HepG2 (cell line): Measurements from ENCODE around the gene ASTN1. TPM values are rescaled to one million over a fixed set of nuclear protein-coding genes. Genes with fewer than 3 reads are reported as not detected.

Source experiments
- ATAC-seq: fragments of 200-7000 bp; cut with Tn5 transposase; 3 replicates; pipeline ENCODE4 v1.9.1; 2020; ENCODE audit warnings: mild to moderate bottlenecking, moderate library complexity
- BruUV-seq: library from RNA; stranded (reverse); fragments of 400-500 nt; replicated peaks from 2 replicates; lab custom pipeline; 2021; lab: Mats Ljungman, UMichigan
- CTCF ChIA-PET: fragments of 300-600 bp; formaldehyde crosslinking; extraction: SDS; loops from one replicate; lab custom pipeline; 2021; ENCODE audit warnings: low total read pairs, inconsistent platforms, low intra/inter-chr PET ratio; lab: Yijun Ruan, JAX
- POLR2A ChIA-PET: fragments of 350-600 bp; sonication (Branson Sonifier 250); formaldehyde crosslinking; loops from one replicate; lab custom pipeline; 2020; ENCODE audit warnings: antibody characterized with exemption, inconsistent platforms; lab: Yijun Ruan, JAX
- DNase-seq: peaks from one replicate; pipeline ENCODE4 v3.0.0-alpha.2; 2015; ENCODE audit warnings: low spot score
- FAIRE-seq: peaks from 3 replicates; lab custom pipeline; 2011; peaks lifted over from hg19 to GRCh38; lab: Jason Lieb, UNC
- H2AFZ ChIP-seq: one replicate; pipeline ENCODE4 v1.6.1; 2011; ENCODE audit warnings: low read length, inconsistent platforms
- H3K27ac ChIP-seq: fragments of 300-600 bp; 3 replicates; pipeline ENCODE4 v1.8.0; 2011; ENCODE audit warnings: mixed run types, mild to moderate bottlenecking, mixed read lengths, low read length, inconsistent platforms; ENCODE audit not compliant: insufficient read depth; ENCODE audit errors: extremely low read length
- H3K27me3 ChIP-seq, 2 experiments: fragments of 200-600 bp in 1 of 2; 2 replicates in 1 of 2; 3 replicates in 1 of 2; pipeline versions ENCODE4 v1.6.0 to v1.8.0; 2011; ENCODE audit warnings: low read length in 2 of 2, mild to moderate bottlenecking in 2 of 2, moderate library complexity in 2 of 2, inconsistent platforms in 1 of 2; ENCODE audit not compliant: insufficient read depth in 2 of 2, control insufficient read depth in 1 of 2
- H3K36me3 ChIP-seq, 2 experiments: fragments of 200-600 bp in 1 of 2; replicated peaks in 1 of 2; 2 replicates in 1 of 2; 3 replicates in 1 of 2; pipeline versions ENCODE4 v1.5.1 to v1.8.0; 2011; ENCODE audit warnings: low read length in 2 of 2, inconsistent platforms in 1 of 2; ENCODE audit not compliant: insufficient read depth in 2 of 2, control insufficient read depth in 1 of 2
- H3K4me1 ChIP-seq: 2 replicates; pipeline ENCODE4 v1.5.1; 2012; ENCODE audit warnings: low read length, inconsistent platforms; ENCODE audit not compliant: insufficient read depth
- H3K4me2 ChIP-seq: 2 replicates; pipeline ENCODE4 v1.6.0; 2011; ENCODE audit warnings: low read depth, low read length, inconsistent platforms
- H3K4me3 ChIP-seq, 3 experiments: fragments of 200-600 bp in 1 of 3; sonication (generic), shearing (Covaris generic) in 1 of 3; replicated peaks in 1 of 3; 2 replicates each; pipeline ENCODE4 v1.5.1; 2011 to 2016; ENCODE audit warnings: low read length in 3 of 3, inconsistent platforms in 2 of 3, low read depth in 2 of 3, mild to moderate bottlenecking in 2 of 3, control low read depth in 1 of 3, mixed read lengths in 1 of 3; ENCODE audit not compliant: insufficient read depth in 1 of 3
- H3K79me2 ChIP-seq: one replicate; pipeline ENCODE4 v1.6.1; 2011; ENCODE audit warnings: low read length, inconsistent platforms; ENCODE audit not compliant: insufficient read depth
- H3K9ac ChIP-seq: 2 replicates; pipeline ENCODE4 v1.6.0; 2011; ENCODE audit warnings: mild to moderate bottlenecking, low read depth, low read length, inconsistent platforms; ENCODE audit not compliant: insufficient read depth
- H3K9me3 ChIP-seq: 2 replicates; pipeline ENCODE4 v1.5.1; 2012; ENCODE audit warnings: mild to moderate bottlenecking, low read length
- H4K20me1 ChIP-seq: 2 replicates; pipeline ENCODE4 v1.6.0; 2011; ENCODE audit warnings: inconsistent platforms, mild to moderate bottlenecking, low read length, moderate library complexity; ENCODE audit not compliant: insufficient read depth
- EED ChIP-seq: sonication (generic); formaldehyde crosslinking; IDR thresholded peaks from 2 replicates; pipeline ENCODE4 v1.5.0; 2020; ENCODE audit warnings: mild to moderate bottlenecking, missing genetic modification reagents
- HMG20B ChIP-seq: conservative IDR thresholded peaks from 2 replicates; pipeline ENCODE4 v1.6.1; 2016; ENCODE audit warnings: missing genetic modification reagents, missing compliant biosample characterization
- IRX3 ChIP-seq: sonication (generic); formaldehyde crosslinking; IDR thresholded peaks from 2 replicates; pipeline ENCODE4 v1.8.1; 2023; ENCODE audit warnings: mild to moderate bottlenecking, low read depth, missing genetic modification reagents, borderline replicate concordance
- PAWR ChIP-seq: sonication (generic); formaldehyde crosslinking; IDR thresholded peaks from 2 replicates; pipeline ENCODE4 v1.4.0; 2020; ENCODE audit warnings: missing genetic modification reagents, mild to moderate bottlenecking, borderline replicate concordance
- SMYD3 ChIP-seq: sonication (generic); formaldehyde crosslinking; IDR thresholded peaks from 2 replicates; pipeline ENCODE4 v1.8.1; 2023; ENCODE audit warnings: mild to moderate bottlenecking, missing genetic modification reagents
- TCF12 ChIP-seq, 2 experiments: fragments of 450-650 bp in 1 of 2; sonication (generic) in 1 of 2; formaldehyde crosslinking in 1 of 2; IDR thresholded peaks; 2 replicates each; pipeline versions ENCODE4 v1.6.1 to v1.8.0; 2017 to 2022; ENCODE audit warnings: antibody characterized with exemption in 1 of 2, mild to moderate bottlenecking in 1 of 2, missing genetic modification reagents in 1 of 2, moderate library complexity in 1 of 2
- U2AF2 ChIP-seq: fragments of 200-400 bp; formaldehyde crosslinking; IDR thresholded peaks from 2 replicates; pipeline ENCODE4 v1.6.1; 2017; ENCODE audit warnings: low read depth, mild to moderate bottlenecking, low read length
- ZBTB7A ChIP-seq: sonication (generic); formaldehyde crosslinking; IDR thresholded peaks from 2 replicates; pipeline ENCODE4 v1.8.0; 2022; ENCODE audit warnings: mild to moderate bottlenecking, missing genetic modification reagents
- ZNF383 ChIP-seq: sonication (generic); formaldehyde crosslinking; IDR thresholded peaks from 2 replicates; pipeline ENCODE4 v1.4.0; 2020; ENCODE audit warnings: missing genetic modification reagents, mild to moderate bottlenecking, borderline replicate concordance
- ZNF501 ChIP-seq: sonication (generic); formaldehyde crosslinking; IDR thresholded peaks from 2 replicates; pipeline ENCODE4 v1.5.1; 2020; ENCODE audit warnings: mild to moderate bottlenecking, moderate library complexity, missing genetic modification reagents
- ZNF549 ChIP-seq: sonication (generic); formaldehyde crosslinking; IDR thresholded peaks from 2 replicates; pipeline ENCODE4 v1.5.0; 2020; ENCODE audit warnings: missing genetic modification reagents
- ZNF710 ChIP-seq: sonication (generic); formaldehyde crosslinking; IDR thresholded peaks from 2 replicates; pipeline ENCODE4 v1.5.0; 2020; ENCODE audit warnings: mild to moderate bottlenecking, missing genetic modification reagents, borderline replicate concordance
- ZNF782 ChIP-seq: sonication (generic); formaldehyde crosslinking; IDR thresholded peaks from 2 replicates; pipeline ENCODE4 v1.4.0; 2020; ENCODE audit warnings: missing genetic modification reagents, mild to moderate bottlenecking, borderline replicate concordance
- ZSCAN29 ChIP-seq: sonication (generic); formaldehyde crosslinking; conservative IDR thresholded peaks from 2 replicates; pipeline ENCODE4 v1.4.0; 2020; ENCODE audit warnings: mild to moderate bottlenecking, missing genetic modification reagents
- WGBS: methylation state at CpG from one replicate; pipeline ENCODE4 v1.1.6; 2017; ENCODE audit warnings: low lambda C conversion rate; 5-methylcytosine and 5-hydroxymethylcytosine counted together
- in situ Hi-C: cut with HindIII; loops from 2 replicates; pipeline ENCODE4 v1.10.0; 2017; ENCODE audit warnings: low pct_unique_long_range_greater_than_20kb; ENCODE audit not compliant: extremely low pct_ligation_motif_present
- intact Hi-C: fragments of 100-400 bp; cut with micrococcal nuclease; formaldehyde crosslinking; loops from one replicate; pipeline ENCODE4 v1.10.0; 2022; ENCODE audit not compliant: unreplicated experiment
- polyA plus RNA-seq, 8 experiments: library from polyadenylated mRNA; depleted of rRNA in 3 of 8; stranded (reverse) in 7 of 8; unstranded in 1 of 8; fragments of >200 nt; fragmentation: Illumina TruSeq in 4 of 8; extraction: Trizol in 4 of 8; gene quantifications; 2 replicates each; pipeline versions ENCODE4 v1.2.1 to v1.2.3, GENCODE V29; 2011 to 2016; ENCODE audit warnings: low read depth in 4 of 8, missing spikeins in 1 of 8, mixed read lengths in 1 of 8; ENCODE audit not compliant: insufficient read depth in 1 of 8
- total RNA-seq, 5 experiments: library from RNA; depleted of rRNA; stranded (reverse); fragments of >200 nt; fragmentation: Illumina TruSeq; extraction: Trizol; gene quantifications; 2 replicates each; pipeline ENCODE4 v1.2.3, GENCODE V29; 2016; ENCODE audit warnings: low read depth in 1 of 5
- TF ChIP-seq, protein P1 (sequence below): IDR thresholded peaks from 2 replicates; pipeline ENCODE4 v1.6.1; 2016; ENCODE audit warnings: low read depth, borderline replicate concordance

The ASTN1 gene
- total and polyA plus RNA-seq, 2 of the 13 experiments (the other 11 are each of a cell fraction or from before 2014, with no cell fraction given) = not detected

DNA sequence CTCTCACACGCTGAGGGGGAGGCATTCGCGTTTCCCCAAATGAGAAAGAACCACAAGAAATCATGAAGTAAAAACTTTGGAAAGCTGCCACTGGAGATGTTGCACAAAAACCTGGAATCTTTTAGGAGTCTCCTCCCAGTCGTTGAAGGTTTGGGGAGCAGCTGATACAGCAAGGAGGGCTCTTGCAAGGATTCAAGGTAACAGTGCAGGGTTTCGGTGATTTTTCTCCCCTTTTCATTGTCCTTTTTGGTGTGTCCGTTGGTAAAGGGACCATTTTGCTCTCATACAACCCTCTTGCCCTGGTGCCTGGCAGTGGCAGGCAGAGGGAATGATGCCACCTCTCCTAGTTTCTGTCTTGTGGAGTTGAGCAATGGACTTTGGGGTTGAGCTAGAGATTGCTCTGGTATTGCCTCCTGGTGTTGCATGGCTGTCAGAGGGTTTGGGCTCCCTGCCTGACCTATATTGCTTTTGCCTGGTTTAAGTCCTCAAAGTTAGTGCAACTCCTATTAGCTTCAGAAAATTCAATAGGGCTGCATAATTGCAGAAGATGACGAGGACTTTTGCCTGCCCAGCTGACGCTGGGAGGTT, 7.1 kb upstream of the ASTN1 start:
- ATAC-seq = no peak
- H3K4me2 ChIP-seq = no peak overlapping the region

GRCh38 chr1:177170756-177171535, 6.4 kb upstream of the ASTN1 start, which contains the start of gene BRINP2:
TSS of gene BRINP2 (plus strand) at chr1:177170958. CDS start at chr1:177229877, 58,919 bp downstream.
- no peaks in the 10 kb centered on the region for H4K20me1 ChIP-seq
- no peak for FAIRE-seq
- WGBS = 47% methylated on average over 44 of the region's 49 CpGs
- no peaks in the 10 kb centered on the region for H3K79me2 ChIP-seq
- H3K4me3 ChIP-seq = no peak within 1 kb of the TSS
- intact Hi-C loops (no loop called here), in situ Hi-C loops (no loop called here)
- no peak within 1 kb of the TSS for H3K4me2 ChIP-seq
- ChIA-PET POLR2A (no interaction called here), CTCF (no interaction called here)
- H3K9me3 ChIP-seq = no peaks in the 10 kb centered on the region
- DNase-seq = no peak
- H3K27ac ChIP-seq = no peak within 1 kb of the TSS
- no TSS peak for BruUV-seq
- H2AFZ ChIP-seq = no peak within 1 kb of the TSS
- no peaks in the 10 kb centered on the region for H3K36me3 ChIP-seq
- H3K27me3 ChIP-seq = 0 out of 5 replicates have a peak, but pooled peaks cover 0 to 6% of the 10 kb centered on the region in 2 experiments
- no peak for ATAC-seq
- no peak within 1 kb of the TSS for H3K9ac ChIP-seq
- no peaks in the 10 kb centered on the region for H3K4me1 ChIP-seq
- no peak for TF ChIP-seq SMYD3 (CRISPR knock-in tag)
- TF ChIP-seq ZBTB7A (CRISPR knock-in tag) = no peak
- TF ChIP-seq, protein P1, sequence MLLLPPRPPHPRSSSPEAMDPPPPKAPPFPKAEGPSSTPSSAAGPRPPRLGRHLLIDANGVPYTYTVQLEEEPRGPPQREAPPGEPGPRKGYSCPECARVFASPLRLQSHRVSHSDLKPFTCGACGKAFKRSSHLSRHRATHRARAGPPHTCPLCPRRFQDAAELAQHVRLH (CRISPR knock-in tag) = no peak
- TF ChIP-seq ZNF782 (CRISPR knock-in tag) = no peak
- no peak for TF ChIP-seq PAWR
- TF ChIP-seq TCF12 (IDR thresholded peaks at IDR 0.05) = no peak
- no peak for TF ChIP-seq TCF12 (CRISPR knock-in tag; IDR thresholded peaks at IDR 0.05)
- no peak for TF ChIP-seq HMG20B
- no peak for TF ChIP-seq ZNF383 (CRISPR knock-in tag)
- TF ChIP-seq ZNF710 (CRISPR knock-in tag) = no peak
- no peak for TF ChIP-seq ZNF501 (CRISPR knock-in tag)
- TF ChIP-seq IRX3 (CRISPR knock-in tag) = no peak

More for the DNA sequence above, 7.1 kb upstream of the ASTN1 start:
- no peak overlapping the region for H3K9ac ChIP-seq
- no peaks in the 10 kb centered on the region for H3K36me3 ChIP-seq
- BruUV-seq = no TSS peak
- ChIA-PET CTCF (no interaction called here), POLR2A (no interaction called here)
- H3K4me1 ChIP-seq = no peaks in the 10 kb centered on the region
- no peaks in the 10 kb centered on the region for H3K79me2 ChIP-seq
- H3K27me3 ChIP-seq = 0 out of 5 replicates have a peak, but pooled peaks cover 0 to 6% of the 10 kb centered on the region in 2 experiments
- H3K9me3 ChIP-seq = no peaks in the 10 kb centered on the region
- no peak for DNase-seq
- no peak overlapping the region for H2AFZ ChIP-seq
- no peak overlapping the region for H3K4me3 ChIP-seq
- no peak overlapping the region for H3K27ac ChIP-seq
- TF ChIP-seq ZSCAN29 (CRISPR knock-in tag) = no peak
- TF ChIP-seq ZNF549 (CRISPR knock-in tag) = no peak
- no peak for TF ChIP-seq U2AF2
- TF ChIP-seq EED (CRISPR knock-in tag) = no peak
- 9% methylated on average over 8 of the region's 8 CpGs for WGBS
- no peak for FAIRE-seq
- in situ Hi-C loops (no loop called here), intact Hi-C loops (no loop called here)
- H4K20me1 ChIP-seq = no peaks in the 10 kb centered on the region
